Ascending aorta (tissue), 2 donors: ENCODE data around the gene SFN. TPM values are rescaled to one million over a fixed set of nuclear protein-coding genes. Genes with fewer than 3 reads are reported as not detected.

Experiments
- DNase-seq, 2 donors: peaks; one replicate each; pipeline ENCODE4 v3.0.0-alpha.2; 2019; ENCODE audit warnings: low spot score in 2 of 2
- H3K27ac ChIP-seq, 2 donors: fragments of 200-600 bp; sonication (generic); one replicate each; pipeline ENCODE4 v1.5.1; 2016 to 2017; ENCODE audit warnings: mild to moderate bottlenecking in 1 of 2
- H3K27me3 ChIP-seq: fragments of 200-600 bp; sonication (generic); one replicate; pipeline ENCODE4 v1.5.1; 2017
- H3K36me3 ChIP-seq, 2 donors: fragments of 200-600 bp; sonication (generic); one replicate each; pipeline ENCODE4 v1.5.1; 2016
- H3K4me1 ChIP-seq, 2 donors: fragments of 200-600 bp; sonication (generic); one replicate each; pipeline ENCODE4 v1.5.1; 2016 to 2017; ENCODE audit warnings: mild to moderate bottlenecking in 1 of 2
- H3K4me3 ChIP-seq, 2 donors: fragments of 200-600 bp; sonication (generic); one replicate each; pipeline ENCODE4 v1.5.1; 2016 to 2017; ENCODE audit warnings: mild to moderate bottlenecking in 1 of 2
- H3K9me3 ChIP-seq, 2 donors: fragments of 200-600 bp; sonication (generic); one replicate each; pipeline ENCODE4 v1.5.1; 2016
- CTCF ChIP-seq, 3 experiments: fragments of 200-600 bp in 2 of 3; fragments of 450-650 bp in 1 of 3; sonication (generic) in 2 of 3; IDR thresholded peaks; one replicate each; pipeline ENCODE4 v1.5.1; 2016 to 2019; ENCODE audit warnings: antibody characterized with exemption in 3 of 3, mild to moderate bottlenecking in 1 of 3, moderate library complexity in 1 of 3
- intact Hi-C: fragments of 100-400 bp; cut with DNase I; formaldehyde crosslinking; loops from one replicate; pipeline ENCODE4 v1.15.1; 2023
- total RNA-seq: library from RNA; depleted of rRNA; stranded (reverse); fragments of >200 nt; gene quantifications from one replicate; pipeline ENCODE4 v1.1.0, GENCODE V29; 2016

The SFN gene
- total RNA-seq, 1 donor from 2014 or later = 17.8 TPM

DNA sequence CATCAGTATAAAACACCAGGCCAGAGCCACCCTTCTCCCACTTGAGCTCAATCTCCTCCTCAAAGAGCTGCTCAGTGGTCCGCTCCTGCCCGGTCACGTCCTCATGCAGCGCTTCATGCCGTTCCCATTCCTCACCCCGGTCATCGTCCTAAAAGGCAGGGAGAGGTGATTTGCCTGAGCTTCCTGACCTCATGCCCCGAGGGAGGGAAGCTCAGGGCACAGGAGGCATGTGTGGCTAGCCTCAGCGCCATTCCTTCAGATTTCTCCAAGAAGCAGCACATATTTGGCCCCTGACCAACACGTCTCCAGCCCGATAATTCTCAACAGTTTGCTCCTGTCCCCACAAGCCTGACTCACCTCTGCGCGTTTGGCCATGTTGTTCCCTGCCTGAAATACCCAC, 31.3 kb downstream of the SFN start:
- peaks cover 6 to 13% of the 10 kb centered on the region in 2 donors for H3K4me1 ChIP-seq
- intact Hi-C loops = no loop called here
- no peaks in the 10 kb centered on the region for H3K9me3 ChIP-seq
- no peak for DNase-seq
- H3K27me3 ChIP-seq = no peaks in the 10 kb centered on the region
- no peak for TF ChIP-seq CTCF (IDR thresholded peaks at IDR 0.05)
- H3K27ac ChIP-seq = no peak overlapping the region
- H3K36me3 ChIP-seq = peaks cover 49 to 53% of the 10 kb centered on the region in 2 donors
- H3K4me3 ChIP-seq = no peak overlapping the region

- no peak overlapping the region for H3K27ac ChIP-seq
- no peak for TF ChIP-seq CTCF (IDR thresholded peaks at IDR 0.05)
- peaks cover 6 to 15% of the 10 kb centered on the region in 2 donors for H3K4me1 ChIP-seq
- no peak overlapping the region for H3K4me3 ChIP-seq
- no peaks in the 10 kb centered on the region for H3K27me3 ChIP-seq
- DNase-seq = no peak
- H3K9me3 ChIP-seq = no peaks in the 10 kb centered on the region
- intact Hi-C loops = no loop called here
- peaks cover 46 to 49% of the 10 kb centered on the region in 2 donors for H3K36me3 ChIP-seq
These were observed 34.4 kb downstream of the SFN start for GRCh38 chr1:26897351-26897750.

DNA sequence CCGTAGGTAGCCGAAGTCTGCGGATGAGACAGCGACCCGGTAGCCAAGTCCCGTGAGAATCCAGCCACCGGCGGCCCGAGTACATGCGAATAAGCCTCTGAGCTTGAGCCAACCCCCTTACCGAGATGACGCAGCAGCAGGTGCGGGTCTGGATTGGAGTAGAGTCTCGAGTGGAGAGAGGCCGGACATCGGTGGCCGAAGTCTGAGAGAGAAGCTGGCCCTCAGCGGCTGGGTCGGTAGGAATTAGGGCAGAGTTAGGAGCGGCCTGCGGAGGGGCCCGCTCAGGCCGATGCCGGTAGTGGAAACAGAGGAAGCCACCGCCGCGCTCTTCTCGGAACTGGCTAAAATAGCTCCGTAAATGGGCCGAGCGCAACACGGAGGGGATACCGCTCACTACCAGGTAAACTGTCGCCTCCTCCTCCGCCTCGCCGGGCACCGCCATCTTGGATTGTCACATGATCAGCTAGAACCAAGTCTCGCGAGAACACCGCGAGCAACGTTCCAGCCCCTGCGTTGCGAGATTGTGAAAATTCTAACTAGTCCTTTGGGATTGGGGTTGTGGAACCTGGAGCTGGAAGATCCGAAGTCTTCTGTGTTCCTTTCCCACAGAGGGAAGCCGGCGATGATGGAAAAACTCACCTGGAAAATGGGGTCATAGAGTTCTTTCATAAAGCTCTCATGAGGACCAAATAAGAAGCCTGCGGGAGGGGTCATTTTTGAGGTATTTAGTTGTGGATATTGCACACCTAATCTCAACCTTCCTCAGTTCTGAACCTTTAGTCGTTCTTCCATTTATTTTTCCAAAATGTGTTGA, 37.3 kb downstream of the SFN start, which contains the start of gene GPATCH3:
TSS of gene GPATCH3 (minus strand) at position 467 of the 814 bp plus-strand sequence. CDS start at position 442, 25 bp downstream.
- intact Hi-C loops = loop anchor here (1.0 kb wide), 2 partner anchors 10 to 21 kb away; partner anchors contain the start of genes GPN2 and NUDC
- Histone ChIP-seq H3K36me3 (peaks cover 17 to 22% of the 10 kb centered on the region in 2 donors), H3K27me3 (no peaks in the 10 kb centered on the region), H3K27ac (peak within 1 kb of the TSS; percentile 67 to 87), H3K9me3 (no peaks in the 10 kb centered on the region), H3K4me1 (peaks cover 6 to 15% of the 10 kb centered on the region in 2 donors), H3K4me3 (peak within 1 kb of the TSS; percentile 66 to 95)
- peak; percentile 57 to 96 for DNase-seq
- no peak for TF ChIP-seq CTCF (IDR thresholded peaks at IDR 0.05)

DNA sequence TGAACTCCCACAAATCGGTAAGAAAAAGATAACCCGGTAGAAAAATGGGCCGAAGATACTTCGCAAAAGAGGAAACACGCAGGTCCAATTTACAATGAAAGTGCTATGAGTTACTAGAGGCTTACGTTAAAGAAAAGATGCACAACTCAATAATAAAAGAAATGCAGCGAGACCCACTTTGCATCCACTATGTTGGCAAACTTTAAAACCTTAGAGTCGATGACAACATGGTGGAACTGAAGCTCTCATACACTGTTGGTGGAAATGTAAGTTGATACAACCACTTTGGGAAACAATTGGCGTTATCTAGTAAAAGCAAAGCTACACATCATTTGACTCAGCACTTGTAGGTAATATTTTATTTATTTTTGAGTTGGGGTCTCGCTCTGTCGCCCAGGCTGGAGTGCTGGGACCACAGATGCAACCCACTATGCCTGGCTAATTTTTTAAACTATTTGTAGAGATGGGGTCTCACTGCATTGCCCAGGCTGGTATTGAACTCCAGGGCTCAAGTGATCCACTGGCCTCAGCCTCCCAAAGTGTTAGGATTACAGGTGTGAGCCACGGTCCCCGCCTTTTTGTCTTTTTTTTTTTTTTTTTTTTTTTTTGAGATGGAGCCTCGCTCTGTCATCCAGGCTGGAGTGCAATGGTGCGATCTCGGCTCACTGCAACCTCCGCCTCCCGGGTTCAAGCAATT, 38.0 kb downstream of the SFN start:
- Histone ChIP-seq H3K4me1 (peaks cover 6 to 15% of the 10 kb centered on the region in 2 donors), H3K27ac (peak overlapping the region; percentile 67 to 87), H3K36me3 (peaks cover 16 to 20% of the 10 kb centered on the region in 2 donors), H3K9me3 (no peaks in the 10 kb centered on the region), H3K4me3 (peak overlapping the region; percentile 66 to 95), H3K27me3 (no peaks in the 10 kb centered on the region)
- DNase-seq = no peak
- intact Hi-C loops = loop anchor here (1.0 kb wide), 2 partner anchors 11 to 20 kb away; partner anchors contain the start of genes GPN2 and NUDC
- no peak for TF ChIP-seq CTCF (IDR thresholded peaks at IDR 0.05)

- Histone ChIP-seq H3K4me1 (no peaks in the 10 kb centered on the region), H3K36me3 (no peaks in the 10 kb centered on the region), H3K9me3 (no peaks in the 10 kb centered on the region), H3K27ac (no peak overlapping the region), H3K27me3 (no peaks in the 10 kb centered on the region), H3K4me3 (no peak overlapping the region)
- DNase-seq = no peak
- TF ChIP-seq CTCF (IDR thresholded peaks at IDR 0.05) = no peak
- intact Hi-C loops = no loop called here
These were observed 44.3 kb downstream of the SFN start for GRCh38 chr1:26907071-26907917.
